Measurements from ENCODE around the gene TNPO2. TPM values are rescaled to one million over a fixed set of nuclear protein-coding genes. Genes with fewer than 3 reads are reported as not detected.
"Not testable (repeated sequence)": the region's sequence is repeated elsewhere in the genome, so short reads cannot be mapped to it uniquely, and the experiment has no call there.

The TNPO2 gene
- total and polyA plus RNA-seq, 4 donors, result 29.5 to 63.0 (median 43.1) TPM

DNA sequence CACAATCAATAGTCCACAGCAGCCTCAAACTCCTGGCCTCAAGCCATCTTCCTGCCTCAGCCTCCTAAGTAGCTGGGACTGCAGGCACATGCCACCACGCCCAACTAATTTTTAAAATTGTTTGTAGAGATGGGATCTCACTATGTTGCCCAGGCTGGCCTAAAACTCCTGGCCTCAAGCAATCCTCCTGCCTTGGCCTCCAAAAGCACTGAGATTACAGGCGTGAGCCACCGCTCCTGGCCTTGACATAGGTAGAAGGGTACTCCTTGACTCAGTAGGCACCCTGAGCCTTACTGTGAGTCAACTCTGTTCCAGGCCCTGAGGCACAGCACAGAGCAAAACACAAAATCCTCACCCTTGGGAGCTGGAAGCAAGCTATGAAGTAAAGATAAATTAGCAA is 7.8 kb downstream of the TNPO2 start:
- 95 to 100% methylated on average over 3 of the region's 3 CpGs for WGBS, 2 donors
- ATAC-seq (ENCODE audit: insufficient read depth, low FRiP score), result no peak

DNA sequence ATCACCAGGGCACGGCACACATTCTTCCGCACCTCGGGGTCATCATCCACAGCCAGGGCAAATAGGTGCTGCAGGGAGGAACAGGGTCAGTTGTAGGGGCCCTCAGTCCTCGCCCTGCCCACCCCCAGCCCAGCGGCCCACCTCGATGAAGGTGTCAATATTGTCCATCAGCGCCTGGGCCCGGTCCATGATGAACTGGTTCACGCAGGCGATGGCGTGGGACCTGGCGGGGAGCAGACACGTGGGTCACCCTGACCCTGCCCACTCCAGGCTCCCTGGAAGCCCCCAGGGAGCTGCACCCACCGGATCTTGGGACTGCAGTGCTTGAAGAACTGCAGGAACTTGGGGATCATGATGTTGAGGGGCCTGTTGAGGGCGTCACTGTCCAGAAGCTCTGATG is 8.6 kb downstream of the TNPO2 start:
- Histone ChIP-seq H3K4me1 (ENCODE audit: control insufficient read depth in 5 of 5, insufficient read depth in 5 of 5, low read length in 5 of 5) (peaks cover 0 to 3% (median under 1%) of the 10 kb centered on the region in 5 donors), H3K4me3 (no peak overlapping the region)
- WGBS, 2 donors, result 95 to 96% methylated on average over 15 of the region's 15 CpGs

More for the DNA sequence above, 7.8 kb downstream of the TNPO2 start:
- peaks cover 0 to 11% (median 6%) of the 10 kb centered on the region in 5 donors for H3K4me1 ChIP-seq (ENCODE audit: control insufficient read depth in 5 of 5, insufficient read depth in 5 of 5, low read length in 5 of 5)
- no peak for DNase-seq
- H3K9me3 ChIP-seq (ENCODE audit: control insufficient read depth in 4 of 4, insufficient read depth in 3 of 4, low read length in 3 of 4), result no peaks in the 10 kb centered on the region
- H3K36me3 ChIP-seq (ENCODE audit: control insufficient read depth in 4 of 4, insufficient read depth in 4 of 4, low read length in 4 of 4), result peaks cover 5 to 52% (median 49%) of the 10 kb centered on the region in 4 donors
- no peak overlapping the region for H3K9ac ChIP-seq (ENCODE audit: insufficient read depth in 1 of 2, low read length in 2 of 2)
- H3K27me3 ChIP-seq (ENCODE audit: control insufficient read depth in 3 of 3, insufficient read depth in 3 of 3, low read length in 2 of 3), result no peaks in the 10 kb centered on the region
- no peak overlapping the region for H3K4me3 ChIP-seq
- H3K27ac ChIP-seq (ENCODE audit: low read depth in 1 of 2, low read length in 1 of 2), result no peak overlapping the region
- TF ChIP-seq, protein P1, sequence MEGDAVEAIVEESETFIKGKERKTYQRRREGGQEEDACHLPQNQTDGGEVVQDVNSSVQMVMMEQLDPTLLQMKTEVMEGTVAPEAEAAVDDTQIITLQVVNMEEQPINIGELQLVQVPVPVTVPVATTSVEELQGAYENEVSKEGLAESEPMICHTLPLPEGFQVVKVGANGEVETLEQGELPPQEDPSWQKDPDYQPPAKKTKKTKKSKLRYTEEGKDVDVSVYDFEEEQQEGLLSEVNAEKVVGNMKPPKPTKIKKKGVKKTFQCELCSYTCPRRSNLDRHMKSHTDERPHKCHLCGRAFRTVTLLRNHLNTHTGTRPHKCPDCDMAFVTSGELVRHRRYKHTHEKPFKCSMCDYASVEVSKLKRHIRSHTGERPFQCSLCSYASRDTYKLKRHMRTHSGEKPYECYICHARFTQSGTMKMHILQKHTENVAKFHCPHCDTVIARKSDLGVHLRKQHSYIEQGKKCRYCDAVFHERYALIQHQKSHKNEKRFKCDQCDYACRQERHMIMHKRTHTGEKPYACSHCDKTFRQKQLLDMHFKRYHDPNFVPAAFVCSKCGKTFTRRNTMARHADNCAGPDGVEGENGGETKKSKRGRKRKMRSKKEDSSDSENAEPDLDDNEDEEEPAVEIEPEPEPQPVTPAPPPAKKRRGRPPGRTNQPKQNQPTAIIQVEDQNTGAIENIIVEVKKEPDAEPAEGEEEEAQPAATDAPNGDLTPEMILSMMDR (IDR thresholded peaks at IDR 0.05; ENCODE audit: control extremely low read depth, extremely low read depth), result no peak

DNA sequence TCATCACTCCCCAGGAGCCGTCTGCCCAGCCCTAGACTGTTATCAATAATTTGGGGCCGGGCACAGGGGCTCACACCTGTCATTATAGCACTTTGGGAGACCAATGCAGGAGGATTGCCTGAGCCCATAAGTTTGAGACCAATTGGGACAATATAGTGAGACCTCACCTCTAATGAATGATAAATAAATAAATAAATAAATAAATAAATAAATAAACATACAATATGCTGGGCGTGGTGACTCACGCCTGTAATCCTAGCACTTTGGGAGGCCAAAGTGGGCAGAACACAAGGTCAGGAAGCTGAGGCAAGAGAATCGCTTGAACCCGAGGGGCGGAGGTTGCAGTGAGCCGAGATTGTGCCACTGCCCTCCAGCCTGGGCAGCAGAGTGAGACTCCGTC is 10.4 kb downstream of the TNPO2 start:
- not testable (repeated sequence) for H3K27ac ChIP-seq (ENCODE audit: low read depth in 1 of 2, low read length in 1 of 2); ATAC-seq (ENCODE audit: insufficient read depth, low FRiP score); H3K4me1 ChIP-seq (ENCODE audit: control insufficient read depth in 5 of 5, insufficient read depth in 5 of 5, low read length in 5 of 5); DNase-seq; H3K27me3 ChIP-seq (ENCODE audit: control insufficient read depth in 3 of 3, insufficient read depth in 3 of 3, low read length in 2 of 3); H3K9me3 ChIP-seq (ENCODE audit: control insufficient read depth in 4 of 4, insufficient read depth in 3 of 4, low read length in 3 of 4); H3K9ac ChIP-seq (ENCODE audit: insufficient read depth in 1 of 2, low read length in 2 of 2); H3K4me3 ChIP-seq
- H3K36me3 ChIP-seq (ENCODE audit: control insufficient read depth in 4 of 4, insufficient read depth in 4 of 4, low read length in 4 of 4), result peaks cover 18 to 56% (median 54%) of the 10 kb centered on the region in 4 donors
- WGBS, 2 donors, result 93 to 98% methylated on average over 9 of the region's 9 CpGs

More for the DNA sequence above, 8.6 kb downstream of the TNPO2 start:
- Histone ChIP-seq H3K36me3 (ENCODE audit: control insufficient read depth in 4 of 4, insufficient read depth in 4 of 4, low read length in 4 of 4) (peaks cover 7 to 59% (median 55%) of the 10 kb centered on the region in 4 donors), H3K27me3 (ENCODE audit: control insufficient read depth in 3 of 3, insufficient read depth in 3 of 3, low read length in 2 of 3) (no peaks in the 10 kb centered on the region), H3K9ac (ENCODE audit: insufficient read depth in 1 of 2, low read length in 2 of 2) (no peak overlapping the region), H3K9me3 (ENCODE audit: control insufficient read depth in 4 of 4, insufficient read depth in 3 of 4, low read length in 3 of 4) (no peaks in the 10 kb centered on the region), H3K27ac (ENCODE audit: low read depth in 1 of 2, low read length in 1 of 2) (no peak overlapping the region)
- TF ChIP-seq, protein P1 (IDR thresholded peaks at IDR 0.05; ENCODE audit: control extremely low read depth, extremely low read depth), result no peak
- no peak for DNase-seq
- no peak for ATAC-seq (ENCODE audit: insufficient read depth, low FRiP score)

DNA sequence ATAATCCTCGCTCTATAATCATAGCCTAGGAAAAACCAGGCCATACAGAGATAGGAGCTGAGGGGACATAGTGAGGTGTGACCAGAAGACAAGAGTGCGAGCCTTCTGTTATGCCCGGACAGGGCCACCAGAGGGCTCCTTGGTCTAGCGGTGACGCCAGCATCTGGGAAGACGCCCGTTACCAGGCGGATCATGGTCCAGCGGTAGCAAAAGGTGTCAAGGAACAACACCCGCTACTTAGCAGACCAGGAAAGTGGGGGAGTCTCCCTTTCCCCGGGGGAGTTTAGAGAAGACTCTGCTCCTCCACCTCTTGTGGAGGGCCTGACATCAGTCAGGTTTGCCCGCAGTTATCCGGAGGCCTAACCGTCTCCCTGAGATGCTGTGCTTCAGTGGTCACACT is 11.7 kb downstream of the TNPO2 start:
- H3K4me3 ChIP-seq; H3K9me3 ChIP-seq (ENCODE audit: control insufficient read depth in 4 of 4, insufficient read depth in 3 of 4, low read length in 3 of 4); H3K4me1 ChIP-seq (ENCODE audit: control insufficient read depth in 5 of 5, insufficient read depth in 5 of 5, low read length in 5 of 5); ATAC-seq (ENCODE audit: insufficient read depth, low FRiP score); H3K27ac ChIP-seq (ENCODE audit: low read depth in 1 of 2, low read length in 1 of 2); H3K27me3 ChIP-seq (ENCODE audit: control insufficient read depth in 3 of 3, insufficient read depth in 3 of 3, low read length in 2 of 3); DNase-seq; H3K9ac ChIP-seq (ENCODE audit: insufficient read depth in 1 of 2, low read length in 2 of 2): not testable (repeated sequence)
- 54 to 56% methylated on average over 11 to 12 of the region's 14 CpGs for WGBS, 2 donors
- peaks cover 18 to 61% (median 53%) of the 10 kb centered on the region in 4 donors for H3K36me3 ChIP-seq (ENCODE audit: control insufficient read depth in 4 of 4, insufficient read depth in 4 of 4, low read length in 4 of 4)

Data from lung (tissue), 12 donors.